Fibroblast of lung (primary cell): ENCODE measurements around the gene SLC22A4. TPM values are rescaled to one million over a fixed set of nuclear protein-coding genes. Genes with fewer than 3 reads are reported as not detected.

Experiments used
- DNase-seq, 2 donors: peaks; one replicate each; pipeline versions ENCODE4 v3.0.0 to v3.0.0-alpha.2; 2010; ENCODE audit warnings: low read depth in 2 of 2
- H2AFZ ChIP-seq: 2 replicates; pipeline ENCODE4 v1.5.1; 2012; ENCODE audit warnings: low read length, control low read depth, inconsistent platforms
- H3K27ac ChIP-seq: 2 replicates; pipeline ENCODE4 v1.5.1; 2011; ENCODE audit warnings: low read length, control low read depth; ENCODE audit not compliant: insufficient read depth
- H3K27me3 ChIP-seq: 2 replicates; pipeline ENCODE4 v1.5.1; 2011; ENCODE audit warnings: mild to moderate bottlenecking, low read length; ENCODE audit not compliant: control insufficient read depth, insufficient read depth
- H3K36me3 ChIP-seq: 2 replicates; pipeline ENCODE4 v1.5.1; 2011; ENCODE audit warnings: low read length; ENCODE audit not compliant: control insufficient read depth, insufficient read depth
- H3K4me1 ChIP-seq: 2 replicates; pipeline ENCODE4 v1.5.1; 2011; ENCODE audit warnings: low read length; ENCODE audit not compliant: control insufficient read depth, insufficient read depth; ENCODE audit errors: extremely low read depth
- H3K4me2 ChIP-seq: 2 replicates; pipeline ENCODE4 v1.5.1; 2011; ENCODE audit warnings: low read length, control low read depth; ENCODE audit not compliant: insufficient read depth; ENCODE audit errors: extremely low read depth
- H3K4me3 ChIP-seq, 4 experiments: fragments of 200-600 bp in 1 of 4; sonication (generic) in 1 of 4; replicated peaks in 1 of 4; 2 replicates each; pipeline ENCODE4 v1.5.1; 2011 to 2016; ENCODE audit warnings: low read length in 4 of 4, low read depth in 3 of 4, mild to moderate bottlenecking in 3 of 4, control low read depth in 2 of 4, inconsistent platforms in 1 of 4, mixed read lengths in 1 of 4; ENCODE audit not compliant: insufficient read depth in 1 of 4; ENCODE audit errors: control extremely low read depth in 1 of 4
- H3K79me2 ChIP-seq: 2 replicates; pipeline ENCODE4 v1.5.1; 2012; ENCODE audit warnings: mild to moderate bottlenecking, low read length, inconsistent platforms; ENCODE audit not compliant: control insufficient read depth, insufficient read depth
- H3K9ac ChIP-seq: 2 replicates; pipeline ENCODE4 v1.5.1; 2011; ENCODE audit warnings: mild to moderate bottlenecking, low read length, control low read depth; ENCODE audit not compliant: insufficient read depth
- H3K9me3 ChIP-seq: 2 replicates; pipeline ENCODE4 v1.5.1; 2012; ENCODE audit warnings: low read depth, low read length; ENCODE audit not compliant: control insufficient read depth, insufficient read depth
- H4K20me1 ChIP-seq: 2 replicates; pipeline ENCODE4 v1.5.1; 2011; ENCODE audit warnings: low read length; ENCODE audit not compliant: control insufficient read depth, insufficient read depth; ENCODE audit errors: extremely low read depth
- CTCF ChIP-seq, 2 donors: IDR thresholded peaks in 1 of 2; conservative IDR thresholded peaks in 1 of 2; 1 replicate in 1 of 2; 2 replicates in 1 of 2; pipeline ENCODE4 v1.5.1; 2011 to 2012; ENCODE audit warnings: low read length in 2 of 2, control low read depth in 1 of 2, inconsistent platforms in 1 of 2, low read depth in 1 of 2, mild to moderate bottlenecking in 1 of 2
- EZH2 ChIP-seq: IDR thresholded peaks from 2 replicates; pipeline ENCODE4 v1.5.1; 2012; ENCODE audit warnings: low read length, control low read depth, mild to moderate bottlenecking; ENCODE audit errors: missing control alignments
- polyA plus RNA-seq, 2 donors: library from polyadenylated mRNA; depleted of rRNA in 1 of 2; stranded (reverse) in 1 of 2; unstranded in 1 of 2; fragments of >200 nt; gene quantifications; 2 replicates each; pipeline ENCODE4 v1.2.1, GENCODE V29; 2011 to 2012; ENCODE audit warnings: missing spikeins in 1 of 2
- total RNA-seq: library from RNA; depleted of rRNA; stranded (reverse); fragments of >200 nt; gene quantifications from 2 replicates; pipeline ENCODE4 v1.2.1, GENCODE V29; 2014

SLC22A4 gene
- total and polyA plus RNA-seq, 2 donors (not counting 1 experiment from before 2014, with no cell fraction given) = 1.1 to 4.1 TPM

- peaks cover 4% of the 10 kb centered on the region for H3K4me1 ChIP-seq
- no peak overlapping the region for H3K4me3 ChIP-seq
- H2AFZ ChIP-seq = no peak overlapping the region
- H4K20me1 ChIP-seq = no peaks in the 10 kb centered on the region
- H3K79me2 ChIP-seq = peaks cover 10% of the 10 kb centered on the region
- no peak for TF ChIP-seq EZH2
- no peak for TF ChIP-seq CTCF (conservative IDR thresholded peaks at IDR 0.05 in 1 of 2, IDR thresholded peaks at IDR 0.05 in 1 of 2; ENCODE audit: low read depth in 1 of 2, low read length in 2 of 2)
- H3K27me3 ChIP-seq = no peaks in the 10 kb centered on the region
- no peak overlapping the region for H3K27ac ChIP-seq
- no peaks in the 10 kb centered on the region for H3K36me3 ChIP-seq
- no peak overlapping the region for H3K4me2 ChIP-seq
- DNase-seq = peak in 1 of 2 donors; percentile 75
- no peak overlapping the region for H3K9ac ChIP-seq
- H3K9me3 ChIP-seq = no peaks in the 10 kb centered on the region
Observed at GRCh38 chr5:132298298-132299212, 4.4 kb downstream of the SLC22A4 start.

GRCh38 chr5:132299917-132300316 lies 5.7 kb downstream of the SLC22A4 start:
- DNase-seq = no peak
- Histone ChIP-seq H4K20me1 (no peaks in the 10 kb centered on the region), H3K9me3 (no peaks in the 10 kb centered on the region), H3K79me2 (peaks cover 10% of the 10 kb centered on the region), H3K9ac (no peak overlapping the region), H3K4me2 (no peak overlapping the region), H2AFZ (no peak overlapping the region), H3K4me3 (no peak overlapping the region), H3K4me1 (peaks cover 4% of the 10 kb centered on the region), H3K27me3 (no peaks in the 10 kb centered on the region), H3K36me3 (no peaks in the 10 kb centered on the region), H3K27ac (no peak overlapping the region)
- TF ChIP-seq EZH2 (no peak), CTCF (conservative IDR thresholded peaks at IDR 0.05 in 1 of 2, IDR thresholded peaks at IDR 0.05 in 1 of 2; ENCODE audit: low read depth in 1 of 2, low read length in 2 of 2) (no peak)

GRCh38 chr5:132300577-132301343 lies 6.6 kb downstream of the SLC22A4 start:
- Histone ChIP-seq H3K4me1 (no peaks in the 10 kb centered on the region), H3K9me3 (no peaks in the 10 kb centered on the region), H3K27me3 (no peaks in the 10 kb centered on the region), H3K36me3 (no peaks in the 10 kb centered on the region), H3K79me2 (peaks cover 5% of the 10 kb centered on the region), H3K4me2 (no peak overlapping the region), H3K27ac (no peak overlapping the region), H4K20me1 (no peaks in the 10 kb centered on the region), H3K4me3 (no peak overlapping the region), H3K9ac (no peak overlapping the region), H2AFZ (no peak overlapping the region)
- DNase-seq = no peak
- TF ChIP-seq EZH2 = no peak
- no peak for TF ChIP-seq CTCF (conservative IDR thresholded peaks at IDR 0.05 in 1 of 2, IDR thresholded peaks at IDR 0.05 in 1 of 2; ENCODE audit: low read depth in 1 of 2, low read length in 2 of 2)
